B cell (primary cell): ENCODE measurements around the gene LCN12.

Source experiments
- EZH2 ChIP-seq: IDR thresholded peaks from 2 replicates; pipeline ENCODE4 v1.6.1; 2012; ENCODE audit warnings: borderline replicate concordance, low read depth, mild to moderate bottlenecking, moderate library complexity, low read length; ENCODE audit not compliant: insufficient read depth, poor library complexity, severe bottlenecking
- TF ChIP-seq, protein P1 (sequence below): fragments of 200-600 bp; IDR thresholded peaks from one replicate; pipeline ENCODE4 v1.8.0; 2022; ENCODE audit warnings: antibody characterized with exemption, mild to moderate bottlenecking

DNA sequence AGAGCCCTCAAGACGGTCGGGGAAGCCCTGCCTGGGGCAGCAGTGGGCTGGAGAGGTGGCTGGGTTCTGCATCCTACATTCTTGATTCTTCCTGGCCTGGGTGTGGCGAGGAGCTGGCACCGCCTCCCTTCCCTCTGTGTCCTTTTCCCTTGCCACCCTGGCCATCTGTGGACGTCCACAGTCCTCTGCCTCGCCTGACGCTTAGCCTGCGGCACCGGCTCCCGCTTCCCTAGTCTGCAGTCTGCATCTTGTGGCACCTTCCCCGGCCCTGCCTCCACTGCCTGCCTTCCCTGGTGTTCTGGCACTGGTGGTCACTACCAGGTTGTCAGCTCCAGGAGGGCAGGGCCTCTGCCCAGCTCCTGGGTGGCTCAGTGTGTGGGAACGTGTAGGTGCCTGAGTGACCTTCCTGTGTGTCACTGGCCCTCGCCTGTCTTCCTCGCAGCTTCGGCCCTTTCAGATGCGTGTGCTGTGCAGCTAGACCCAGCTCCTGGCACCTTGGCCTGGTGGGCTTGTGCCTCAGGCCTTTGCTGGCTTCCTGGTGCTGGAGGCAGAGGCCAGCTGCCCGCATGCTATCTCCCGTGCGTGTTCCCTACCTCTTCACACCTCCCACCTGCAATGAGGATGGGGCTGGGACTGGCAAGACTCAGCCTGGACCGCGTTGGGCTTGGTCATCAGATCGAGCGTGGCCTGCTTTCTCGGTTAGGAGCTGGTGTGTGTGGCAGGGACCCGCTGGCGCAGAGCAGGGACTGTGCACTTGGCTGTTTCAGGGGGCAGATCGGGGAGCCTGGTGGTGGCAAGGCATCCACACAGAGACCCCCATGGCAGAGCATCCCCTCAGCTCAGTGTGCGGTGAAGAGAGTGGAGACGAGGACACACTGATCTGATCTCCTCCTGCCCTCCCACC is 44.8 kb upstream of the LCN12 start:
- TF ChIP-seq, protein P1, sequence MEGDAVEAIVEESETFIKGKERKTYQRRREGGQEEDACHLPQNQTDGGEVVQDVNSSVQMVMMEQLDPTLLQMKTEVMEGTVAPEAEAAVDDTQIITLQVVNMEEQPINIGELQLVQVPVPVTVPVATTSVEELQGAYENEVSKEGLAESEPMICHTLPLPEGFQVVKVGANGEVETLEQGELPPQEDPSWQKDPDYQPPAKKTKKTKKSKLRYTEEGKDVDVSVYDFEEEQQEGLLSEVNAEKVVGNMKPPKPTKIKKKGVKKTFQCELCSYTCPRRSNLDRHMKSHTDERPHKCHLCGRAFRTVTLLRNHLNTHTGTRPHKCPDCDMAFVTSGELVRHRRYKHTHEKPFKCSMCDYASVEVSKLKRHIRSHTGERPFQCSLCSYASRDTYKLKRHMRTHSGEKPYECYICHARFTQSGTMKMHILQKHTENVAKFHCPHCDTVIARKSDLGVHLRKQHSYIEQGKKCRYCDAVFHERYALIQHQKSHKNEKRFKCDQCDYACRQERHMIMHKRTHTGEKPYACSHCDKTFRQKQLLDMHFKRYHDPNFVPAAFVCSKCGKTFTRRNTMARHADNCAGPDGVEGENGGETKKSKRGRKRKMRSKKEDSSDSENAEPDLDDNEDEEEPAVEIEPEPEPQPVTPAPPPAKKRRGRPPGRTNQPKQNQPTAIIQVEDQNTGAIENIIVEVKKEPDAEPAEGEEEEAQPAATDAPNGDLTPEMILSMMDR, result no peak
- no peak for TF ChIP-seq EZH2
